ENCODE data around the gene SMARCD2.
"Not testable (repeated sequence)": the region's sequence is repeated elsewhere in the genome, so short reads cannot be mapped to it uniquely, and the experiment has no call there.

Gene SMARCD2

DNA sequence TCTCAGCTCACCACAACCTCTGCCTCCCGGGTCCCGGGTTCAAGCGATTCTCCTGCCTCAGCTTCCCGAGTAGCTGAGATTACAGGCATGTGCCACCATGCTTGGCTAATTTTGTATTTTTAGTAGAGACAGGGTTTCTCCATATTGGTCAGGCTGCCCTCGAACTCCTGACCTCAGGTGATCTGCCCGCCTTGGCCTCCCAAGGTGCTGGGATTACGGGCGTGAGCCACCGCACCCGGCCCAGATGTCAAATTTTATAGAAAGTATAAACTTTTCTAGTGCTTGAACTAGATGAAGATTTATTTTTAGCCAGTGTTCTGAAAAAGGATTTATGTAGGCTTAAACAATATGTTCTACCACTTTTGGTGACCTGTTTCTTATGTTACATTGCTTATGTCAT is 46.1 kb downstream of the SMARCD2 start:
- DNase-seq: not testable (repeated sequence)

- no peak for DNase-seq
These were observed 50.3 kb downstream of the SMARCD2 start for GRCh38 chr17:63792055-63792729.

DNA sequence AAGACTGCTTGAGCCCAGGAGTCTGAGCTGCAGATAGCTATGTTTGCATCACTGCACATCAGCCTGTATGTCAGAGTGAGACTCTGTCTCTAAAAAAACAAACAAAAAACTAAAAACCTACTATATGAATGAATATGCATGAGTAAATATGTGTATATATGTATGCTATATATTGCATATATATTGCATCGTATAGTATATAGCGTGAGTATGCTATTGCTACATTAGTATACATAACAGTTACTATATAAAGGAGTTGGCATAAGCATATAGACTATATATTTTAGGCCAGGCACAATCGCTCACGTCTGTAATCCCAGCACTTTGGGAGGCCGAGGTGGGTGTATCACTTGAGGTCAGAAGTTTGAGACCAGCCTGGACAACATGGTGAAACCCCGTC is 52.4 kb downstream of the SMARCD2 start:
- DNase-seq: no peak

DNA sequence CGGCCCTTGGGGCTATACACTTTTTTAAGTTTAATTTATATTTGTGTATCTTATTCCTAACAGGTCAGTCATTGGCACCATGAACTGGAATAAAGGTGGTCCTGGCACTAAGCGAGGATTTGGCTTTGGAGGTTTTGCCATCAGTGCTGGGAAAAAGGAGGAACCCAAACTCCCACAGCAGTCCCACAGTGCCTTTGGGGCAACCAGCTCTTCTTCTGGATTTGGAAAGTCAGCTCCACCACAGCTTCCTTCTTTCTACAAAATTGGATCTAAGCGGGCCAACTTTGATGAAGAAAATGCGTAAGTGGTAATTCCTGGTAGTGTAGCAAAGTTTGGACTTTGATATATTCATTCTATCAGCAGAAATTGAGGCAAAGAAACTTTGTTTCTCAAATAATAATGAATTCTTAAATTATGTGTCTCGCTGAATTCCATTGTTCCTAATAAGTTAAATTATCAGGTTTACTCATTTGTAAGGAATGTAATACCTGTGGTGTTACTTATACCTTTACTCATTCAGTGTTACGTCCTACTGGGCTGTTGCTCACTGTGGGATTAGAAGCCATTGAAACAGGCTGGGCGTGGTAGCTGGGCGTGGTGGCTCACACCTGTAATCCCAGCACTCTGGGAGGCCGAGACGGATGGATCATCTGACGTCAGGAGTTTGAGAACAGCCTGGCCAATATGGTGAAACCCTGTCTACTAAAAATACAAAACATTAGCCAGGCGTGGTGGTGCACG is 55.3 kb downstream of the SMARCD2 start:
- DNase-seq: no peak

GRCh38 chr17:63786117-63786516 is 56.4 kb downstream of the SMARCD2 start:
- no peak for DNase-seq

DNA sequence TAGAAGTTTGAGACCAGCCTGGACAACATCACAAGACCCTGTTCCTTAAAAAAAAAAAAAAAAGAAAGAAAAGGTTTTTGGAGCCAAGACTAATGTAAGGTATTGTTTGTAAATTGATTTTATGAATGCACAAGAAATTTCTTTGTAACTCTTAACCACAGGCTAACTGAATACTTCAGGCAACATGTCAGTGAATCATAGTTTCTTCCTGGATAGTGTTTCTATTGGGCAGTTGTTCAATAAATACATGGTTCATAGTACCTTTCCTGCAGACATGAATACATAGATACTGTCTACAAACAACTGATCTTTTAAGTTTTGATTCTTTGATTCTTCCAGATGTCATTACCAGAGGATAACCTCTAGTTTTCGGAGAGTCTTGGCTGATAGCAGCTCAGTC is 56.9 kb downstream of the SMARCD2 start:
- DNase-seq: no peak

GRCh38 chr17:63783522-63783921 is 59.0 kb downstream of the SMARCD2 start:
- DNase-seq: no peak

Measured in GF-D8 (cell line).